Activated gamma-delta T cell treated with anti-CD3 and anti-CD28 coated beads, Interleukin-2, amount 50 U/mL, for 16 hours (primary cell): ENCODE measurements around the gene TYW1.
A peak's percentile ranks its signal among the peaks of the same experiment; 100 is the strongest.
"Not testable (repeated sequence)": the region's sequence is repeated elsewhere in the genome, so short reads cannot be mapped to it uniquely, and the experiment has no call there.

ENCODE experiments used
- DNase-seq: peaks from one replicate; pipeline ENCODE4 v3.0.0-alpha.2; 2020; ENCODE audit warnings: low read depth

Gene TYW1, protein sequence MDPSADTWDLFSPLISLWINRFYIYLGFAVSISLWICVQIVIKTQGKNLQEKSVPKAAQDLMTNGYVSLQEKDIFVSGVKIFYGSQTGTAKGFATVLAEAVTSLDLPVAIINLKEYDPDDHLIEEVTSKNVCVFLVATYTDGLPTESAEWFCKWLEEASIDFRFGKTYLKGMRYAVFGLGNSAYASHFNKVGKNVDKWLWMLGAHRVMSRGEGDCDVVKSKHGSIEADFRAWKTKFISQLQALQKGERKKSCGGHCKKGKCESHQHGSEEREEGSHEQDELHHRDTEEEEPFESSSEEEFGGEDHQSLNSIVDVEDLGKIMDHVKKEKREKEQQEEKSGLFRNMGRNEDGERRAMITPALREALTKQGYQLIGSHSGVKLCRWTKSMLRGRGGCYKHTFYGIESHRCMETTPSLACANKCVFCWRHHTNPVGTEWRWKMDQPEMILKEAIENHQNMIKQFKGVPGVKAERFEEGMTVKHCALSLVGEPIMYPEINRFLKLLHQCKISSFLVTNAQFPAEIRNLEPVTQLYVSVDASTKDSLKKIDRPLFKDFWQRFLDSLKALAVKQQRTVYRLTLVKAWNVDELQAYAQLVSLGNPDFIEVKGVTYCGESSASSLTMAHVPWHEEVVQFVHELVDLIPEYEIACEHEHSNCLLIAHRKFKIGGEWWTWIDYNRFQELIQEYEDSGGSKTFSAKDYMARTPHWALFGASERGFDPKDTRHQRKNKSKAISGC

DNA sequence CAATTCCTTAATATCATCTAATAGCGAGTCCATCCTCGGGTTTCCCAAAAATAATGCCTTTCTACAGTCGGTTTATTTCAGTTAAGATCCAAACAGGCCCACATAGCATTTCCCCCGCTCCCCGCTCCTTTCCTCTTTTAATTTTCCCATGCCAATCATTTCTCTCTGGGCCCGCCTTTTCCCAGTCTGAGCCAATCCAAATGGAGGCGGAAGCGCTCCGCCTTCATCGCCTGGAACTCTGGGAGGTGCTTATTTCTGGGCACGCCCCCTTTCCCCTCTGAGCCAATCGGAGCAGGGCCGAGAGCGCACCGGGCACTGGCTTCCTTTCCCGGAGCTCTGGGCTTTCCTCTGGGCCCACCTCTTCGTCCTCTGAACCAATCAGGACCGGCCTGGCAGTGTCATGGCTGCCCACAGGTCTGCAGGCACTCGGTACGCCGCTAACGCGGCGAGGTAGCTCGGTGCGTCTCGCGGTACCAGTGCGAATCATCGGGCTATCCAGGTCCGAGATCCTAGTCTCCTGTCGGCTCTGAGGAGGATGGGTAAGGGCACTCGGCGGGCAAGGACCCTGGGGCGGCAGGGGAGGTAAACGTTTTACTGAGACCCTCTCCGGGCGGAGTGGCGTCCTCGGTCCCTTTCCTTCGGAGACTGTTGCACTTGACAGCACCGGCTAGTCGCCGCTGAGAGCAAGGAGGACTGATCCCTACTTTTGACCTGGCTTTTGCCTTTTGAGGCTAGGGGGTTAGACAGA, at the start of gene TYW1:
TSS of gene TYW1 (plus strand) at position 390 of the 748 bp plus-strand sequence. CDS start at position 536, 146 bp downstream.
- peak; percentile 97 for DNase-seq

DNA sequence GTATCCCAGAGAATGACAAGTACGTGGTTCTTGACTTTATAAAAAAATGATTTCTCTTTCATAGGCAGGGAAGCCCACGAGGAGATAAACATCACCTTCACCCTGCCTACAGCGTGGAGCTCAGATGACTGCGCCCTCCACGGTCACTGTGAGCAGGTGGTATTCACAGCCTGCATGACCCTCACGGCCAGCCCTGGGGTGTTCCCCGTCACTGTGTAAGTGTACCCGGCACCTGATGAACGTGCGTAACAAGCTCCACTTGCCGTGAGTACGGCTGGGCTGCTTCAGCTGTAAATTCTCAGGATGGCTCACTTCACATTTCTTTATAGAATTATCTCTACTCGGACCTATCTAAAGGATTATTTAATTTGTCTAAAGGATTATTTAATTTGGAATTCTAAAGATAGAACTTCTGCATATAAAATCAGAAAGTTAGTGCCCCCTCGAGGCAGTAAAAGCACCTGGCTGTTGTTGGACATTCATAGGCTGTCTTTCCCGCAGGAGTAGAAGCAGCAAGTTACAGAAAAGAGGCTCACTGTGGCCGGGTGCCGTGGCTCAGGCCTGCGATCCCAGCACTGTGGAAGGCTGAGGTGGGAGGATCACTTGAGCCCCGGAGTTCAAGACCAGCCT, 48.0 kb upstream of the TYW1 start:
- DNase-seq, result no peak

DNA sequence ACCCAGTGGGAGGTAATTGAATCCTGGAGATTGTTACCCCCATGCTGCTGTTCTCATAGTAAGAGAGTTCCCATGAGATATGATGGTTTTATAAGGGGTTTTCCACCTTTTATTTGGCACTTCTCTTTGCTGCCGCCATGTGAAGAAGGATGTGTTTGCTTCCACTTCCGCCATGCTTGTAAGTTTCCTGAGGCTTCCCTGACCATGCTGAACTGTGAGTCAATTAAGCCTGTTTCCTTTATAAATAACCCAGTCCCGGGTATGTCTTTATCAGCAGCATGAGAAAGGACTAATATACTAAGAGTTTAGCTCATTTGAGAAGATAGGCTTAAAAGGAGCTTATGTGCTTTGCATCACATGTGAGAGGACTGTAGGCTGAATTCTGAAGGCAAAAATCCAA, 46.3 kb upstream of the TYW1 start:
- no peak for DNase-seq

DNA sequence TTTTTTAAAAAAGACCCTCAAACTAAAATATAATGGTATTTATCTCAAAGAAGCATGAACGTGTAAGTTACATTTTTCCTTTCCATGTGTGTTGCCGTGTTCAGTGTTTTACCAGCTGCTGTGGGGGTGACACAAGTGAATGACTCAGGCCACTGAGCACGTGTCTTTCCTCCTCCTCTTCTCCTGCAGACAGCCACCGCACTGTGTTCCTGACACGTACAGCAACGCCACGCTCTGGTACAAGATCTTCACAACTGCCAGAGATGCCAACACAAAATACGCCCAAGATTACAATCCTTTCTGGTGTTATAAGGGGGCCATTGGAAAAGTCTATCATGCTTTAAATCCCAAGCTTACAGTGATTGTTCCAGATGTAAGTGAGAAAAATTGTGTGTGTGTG, 45.9 kb upstream of the TYW1 start:
- no peak for DNase-seq

DNA sequence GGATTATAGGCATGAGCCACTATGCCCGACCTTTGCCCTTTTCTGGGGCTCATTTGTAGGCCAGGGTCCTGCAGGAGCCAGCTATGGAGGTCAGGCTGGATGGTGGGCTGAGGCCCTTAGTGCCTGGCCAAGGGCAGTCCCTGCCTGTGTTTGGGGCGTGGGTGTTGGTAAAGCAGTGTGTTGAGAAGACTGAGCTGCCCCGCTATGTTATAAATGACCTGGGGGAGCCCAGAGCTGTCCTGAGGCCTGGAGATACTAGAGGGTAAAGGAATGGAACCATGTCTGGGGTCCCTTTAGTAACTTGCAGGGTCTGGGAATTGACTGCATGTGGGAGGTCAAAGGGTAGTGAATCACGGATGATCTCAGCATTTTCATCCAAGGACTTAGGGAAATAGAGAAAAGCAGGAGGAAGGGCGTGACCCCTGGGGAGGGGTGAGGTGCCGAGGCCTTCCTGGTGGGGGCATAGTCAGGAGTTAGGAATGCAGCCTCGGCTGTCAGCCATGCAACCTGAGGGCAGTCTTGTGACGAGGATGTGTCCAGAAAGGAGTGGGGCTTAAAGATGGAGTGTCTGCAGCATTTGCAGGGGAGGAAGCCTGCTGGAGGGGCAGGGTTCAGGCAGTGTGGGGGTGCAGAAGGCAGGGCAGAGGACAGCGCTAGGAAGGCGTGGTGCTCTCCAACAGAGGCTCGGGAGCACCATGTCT, 44.1 kb upstream of the TYW1 start:
- no peak for DNase-seq

DNA sequence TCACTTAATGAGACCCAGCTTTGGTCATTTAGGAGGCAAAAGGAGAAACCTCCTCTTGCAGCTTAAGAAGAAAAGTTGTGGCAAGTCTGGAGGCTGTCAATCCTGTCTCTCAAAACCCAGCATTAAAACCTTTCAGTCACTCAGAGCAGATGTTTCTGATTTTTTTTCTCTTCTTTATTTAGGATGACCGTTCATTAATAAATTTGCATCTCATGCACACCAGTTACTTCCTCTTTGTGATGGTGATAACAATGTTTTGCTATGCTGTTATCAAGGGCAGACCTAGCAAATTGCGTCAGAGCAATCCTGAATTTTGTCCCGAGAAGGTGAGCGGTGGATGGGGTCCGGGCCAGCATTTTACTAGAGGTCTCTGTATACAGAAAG, 43.6 kb upstream of the TYW1 start:
- no peak for DNase-seq

DNA sequence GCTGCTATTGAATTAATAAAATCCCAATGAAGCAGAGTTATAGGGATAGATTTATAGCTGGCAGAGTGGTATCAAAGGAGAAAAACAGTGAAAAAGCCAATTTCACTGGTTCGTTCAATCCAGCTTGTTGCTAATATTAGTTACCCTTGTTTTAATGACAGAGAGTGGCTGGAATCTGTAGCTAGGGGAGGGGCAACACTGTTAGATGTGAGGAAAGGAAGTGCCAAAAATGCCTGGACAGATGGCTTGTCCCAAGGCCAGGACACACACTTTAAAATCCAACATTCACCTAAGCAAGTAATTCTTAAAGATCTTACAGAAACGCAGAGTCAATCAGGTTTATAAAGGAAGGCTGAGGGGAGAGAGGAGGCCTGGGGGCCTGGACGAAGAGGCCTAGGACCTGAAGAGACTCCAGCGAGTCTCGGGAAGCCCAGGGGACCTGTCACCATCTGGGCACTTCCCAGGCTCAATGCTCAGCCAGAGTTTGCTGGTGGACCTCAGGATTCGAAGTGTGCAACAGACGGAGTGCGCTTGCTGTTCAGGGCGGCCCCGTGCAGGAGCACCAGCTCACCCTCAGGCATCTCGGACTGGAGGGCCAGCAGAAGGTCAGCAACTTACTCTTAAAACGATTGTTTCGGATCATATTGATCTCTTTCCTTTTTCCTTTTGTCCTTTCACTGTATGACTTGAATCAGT, 38.9 kb upstream of the TYW1 start:
- no peak for DNase-seq

DNA sequence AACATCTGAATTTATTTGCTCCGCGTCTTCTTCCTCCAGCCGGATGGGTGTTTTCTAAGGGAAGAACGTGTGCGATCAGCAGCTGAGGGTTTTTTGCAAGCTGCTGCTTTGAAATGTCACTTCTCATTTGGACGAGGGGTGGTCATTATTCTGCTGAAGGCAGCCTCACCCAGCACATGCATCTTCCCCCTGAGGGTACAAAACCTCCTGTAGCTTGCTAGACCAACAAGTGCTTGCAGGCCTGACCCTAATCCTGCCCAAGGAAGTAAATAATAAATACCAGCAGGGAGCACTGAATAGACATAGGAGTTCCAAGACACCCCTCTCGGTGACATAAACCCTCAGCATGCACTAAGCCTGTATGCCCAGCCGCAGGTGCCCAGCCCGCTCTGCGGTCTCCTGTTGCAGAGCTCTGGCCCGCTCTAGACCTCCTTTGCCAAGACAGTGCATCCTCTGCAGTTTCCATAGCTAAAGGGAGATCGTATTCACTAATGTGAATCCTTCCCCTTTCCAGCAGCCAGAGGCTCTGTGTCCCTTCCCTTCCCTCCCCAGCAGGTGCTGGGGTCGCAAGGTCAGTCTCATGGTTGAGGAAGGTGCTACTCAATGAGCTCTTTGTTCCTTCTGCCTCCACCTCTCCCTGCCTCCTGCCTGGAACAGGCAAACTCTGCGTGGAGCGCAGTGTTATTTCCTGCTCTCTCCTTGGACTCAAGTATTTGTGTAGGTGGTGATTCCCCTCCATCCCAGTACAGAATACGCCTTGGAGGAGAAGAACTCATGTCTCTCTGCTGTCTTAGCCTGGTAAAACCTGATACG, 37.9 kb upstream of the TYW1 start:
- no peak for DNase-seq

DNA sequence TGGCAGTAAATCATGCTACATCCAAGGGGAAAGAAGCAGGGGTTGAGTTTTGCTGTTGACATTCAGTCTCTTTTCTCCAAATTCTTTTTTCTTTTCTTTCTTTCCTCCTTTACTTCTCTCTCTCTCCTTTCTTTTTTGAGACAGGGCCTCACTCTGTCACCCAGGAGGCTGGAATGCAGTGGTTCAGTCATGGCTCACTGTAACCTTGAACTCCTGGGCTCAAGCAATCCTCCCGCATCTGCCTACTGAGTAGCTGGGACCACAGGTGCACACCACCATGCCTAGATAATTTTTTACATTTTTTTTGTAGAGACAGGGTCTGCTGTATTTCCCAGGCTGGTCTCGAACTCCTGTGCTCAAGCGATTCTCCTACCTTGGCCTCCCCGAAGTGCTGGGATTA, 36.4 kb upstream of the TYW1 start:
- DNase-seq, result no peak

DNA sequence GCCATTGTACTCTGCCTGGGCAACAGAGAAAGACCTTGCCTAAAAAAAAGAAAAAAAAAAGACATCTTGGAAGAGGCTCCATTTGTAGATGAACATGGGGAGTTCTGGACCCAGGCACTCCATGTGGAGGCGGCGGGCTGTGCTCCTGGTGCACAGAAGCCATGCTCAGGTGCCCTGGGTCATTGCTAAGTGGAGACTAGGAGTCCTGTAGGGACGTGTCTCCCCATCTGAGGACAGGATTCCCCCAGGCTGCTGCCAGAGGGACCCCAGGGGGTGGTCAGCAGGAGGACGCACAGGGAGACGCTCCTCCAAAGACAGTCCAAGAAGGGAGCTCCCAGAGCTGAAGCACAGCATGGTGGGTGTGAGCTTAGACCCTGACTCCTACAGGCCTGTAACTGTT, 35.5 kb upstream of the TYW1 start:
- no peak for DNase-seq

DNA sequence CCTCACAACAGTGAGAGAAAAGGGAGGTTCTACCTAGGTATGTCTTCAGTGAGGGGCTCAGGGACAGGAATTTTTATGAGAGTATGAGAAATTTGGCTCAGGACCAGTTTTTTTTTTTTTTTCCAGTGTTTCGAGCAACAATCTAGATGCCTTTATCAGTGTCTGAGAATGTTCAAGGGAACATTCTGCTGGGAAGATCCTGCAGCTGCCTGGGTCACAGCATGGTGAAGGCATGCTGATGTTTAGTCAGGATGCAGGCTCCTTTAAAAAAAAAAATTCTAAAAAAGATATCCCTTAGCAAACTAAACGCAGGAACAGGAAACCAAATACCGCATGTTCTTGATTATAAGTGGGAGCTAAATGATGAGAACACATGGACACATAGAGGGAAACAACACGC, 32.2 kb upstream of the TYW1 start:
- no peak for DNase-seq

DNA sequence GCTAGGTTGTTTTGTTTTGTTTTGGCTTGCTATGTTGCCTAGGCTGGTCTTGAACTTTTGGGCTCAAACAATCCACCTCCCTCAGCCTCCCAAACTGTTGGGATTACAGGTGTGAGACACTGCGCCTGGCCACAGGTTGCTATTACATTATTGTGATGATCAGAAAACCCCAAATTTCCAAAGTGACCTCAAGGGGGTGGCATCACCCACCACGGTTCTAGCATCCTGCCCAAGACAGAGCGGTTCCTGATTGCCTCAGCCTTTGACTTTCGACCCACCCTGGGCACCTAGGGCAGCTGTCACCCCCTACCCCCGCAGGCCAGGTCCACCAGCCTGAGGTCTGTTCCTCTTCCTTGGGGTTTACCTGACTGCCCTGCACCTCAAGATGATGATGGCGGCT, 29.6 kb upstream of the TYW1 start:
- DNase-seq, result no peak

DNA sequence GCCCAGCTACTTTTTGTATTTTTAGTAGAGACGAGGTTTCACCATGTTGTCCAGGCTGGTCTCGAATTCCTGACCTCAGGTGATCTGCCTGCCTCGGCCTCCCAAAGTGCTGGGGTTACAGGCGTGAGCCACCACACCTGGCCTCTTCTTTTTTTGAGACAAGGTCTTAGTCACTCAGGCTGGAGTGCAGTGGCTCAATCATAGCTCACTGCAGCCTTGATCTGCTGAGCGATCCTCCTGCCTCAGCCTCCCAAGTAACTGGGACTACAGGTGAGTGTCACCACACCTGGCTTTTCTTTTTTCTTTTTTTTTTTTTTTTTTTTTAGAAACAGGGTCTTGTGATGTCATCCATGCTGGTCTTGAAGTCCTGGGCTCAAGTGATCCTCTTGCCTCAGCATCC, 27.6 kb upstream of the TYW1 start:
- DNase-seq, result not testable (repeated sequence)

DNA sequence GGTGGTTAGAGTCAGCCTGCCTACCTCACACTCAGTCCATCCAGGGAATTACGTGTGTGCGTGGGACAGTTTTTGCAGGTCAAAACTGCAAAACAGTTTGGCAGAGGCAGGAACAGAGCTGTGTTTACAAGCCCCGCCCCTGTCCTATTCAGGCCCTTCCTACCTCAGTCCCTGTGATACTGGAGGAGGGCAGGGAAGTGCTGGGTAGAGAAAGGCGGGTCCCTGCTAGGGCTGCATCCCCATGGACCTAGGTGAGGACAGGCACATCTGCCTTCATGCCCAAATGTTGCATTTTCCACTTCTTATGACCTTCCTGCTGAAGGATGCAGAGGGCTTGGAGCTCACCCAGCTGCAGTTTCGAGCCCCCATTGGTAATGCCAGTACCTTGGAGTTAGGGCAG, 26.3 kb upstream of the TYW1 start:
- no peak for DNase-seq

DNA sequence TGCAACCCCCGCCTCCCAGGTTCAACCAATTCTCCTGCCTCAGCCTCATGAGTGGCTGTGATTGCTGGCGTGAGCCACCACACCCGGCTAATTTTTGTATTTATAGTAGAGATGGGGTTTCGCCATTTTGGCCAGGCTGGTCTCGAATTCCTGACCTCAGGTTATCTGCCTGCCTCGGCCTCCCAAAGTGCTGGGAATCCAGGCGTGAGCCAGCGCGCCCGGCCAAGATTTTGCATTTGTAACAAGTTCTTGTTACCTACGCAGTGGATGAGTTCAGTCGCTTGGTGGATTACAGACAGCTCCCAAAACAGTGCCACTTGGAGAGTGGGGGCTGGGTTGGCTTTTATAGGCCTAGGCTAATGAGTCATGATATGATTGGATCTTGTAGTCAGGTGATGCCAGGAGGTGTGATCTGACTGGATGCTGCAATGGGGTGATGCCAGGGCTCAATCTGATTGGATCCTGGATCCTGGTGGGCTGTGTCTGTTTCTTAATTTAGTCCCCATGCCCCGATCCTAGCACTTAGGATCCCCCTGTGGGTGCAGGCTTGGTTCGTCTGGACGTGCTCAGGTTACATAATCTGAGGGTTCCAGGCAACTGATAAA, 21.5 kb upstream of the TYW1 start:
- no peak for DNase-seq

DNA sequence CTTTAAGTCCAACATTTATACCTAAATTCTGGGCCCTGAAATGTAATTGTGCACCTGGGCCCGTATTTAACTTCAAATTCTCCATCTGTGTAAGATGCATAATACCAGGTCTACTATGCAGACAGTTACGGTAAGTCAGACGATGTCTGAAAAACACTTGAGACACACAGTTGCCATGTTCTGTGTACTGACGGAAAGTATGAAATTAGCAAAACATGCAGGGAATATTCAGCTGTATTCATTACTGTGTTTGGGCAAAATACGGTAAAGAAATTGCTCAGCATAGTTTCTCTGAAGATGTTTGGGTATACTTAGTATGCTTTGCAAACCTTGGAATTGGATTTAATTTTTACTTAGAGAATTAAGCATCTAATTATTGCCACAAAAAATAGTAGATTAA, 18.3 kb upstream of the TYW1 start:
- not testable (repeated sequence) for DNase-seq

DNA sequence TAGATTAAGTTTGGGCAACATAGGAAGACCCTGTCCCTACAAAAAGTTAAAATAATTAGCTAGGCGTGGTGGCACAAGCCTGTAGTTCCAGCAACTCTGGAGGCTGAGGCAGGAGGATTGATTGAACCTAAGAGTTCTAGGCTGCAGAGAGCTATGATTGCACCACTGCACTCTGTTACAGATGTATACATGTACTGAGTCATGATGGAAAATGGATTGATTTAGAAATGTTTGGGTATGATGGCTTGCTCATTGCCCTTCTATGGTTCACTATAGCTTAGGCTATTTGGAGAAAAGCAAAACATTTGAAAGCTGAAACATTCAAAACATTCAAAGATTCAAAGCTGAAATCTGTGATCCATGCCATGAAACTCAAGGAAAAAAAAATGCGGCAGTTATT, 17.6 kb upstream of the TYW1 start:
- not testable (repeated sequence) for DNase-seq

DNA sequence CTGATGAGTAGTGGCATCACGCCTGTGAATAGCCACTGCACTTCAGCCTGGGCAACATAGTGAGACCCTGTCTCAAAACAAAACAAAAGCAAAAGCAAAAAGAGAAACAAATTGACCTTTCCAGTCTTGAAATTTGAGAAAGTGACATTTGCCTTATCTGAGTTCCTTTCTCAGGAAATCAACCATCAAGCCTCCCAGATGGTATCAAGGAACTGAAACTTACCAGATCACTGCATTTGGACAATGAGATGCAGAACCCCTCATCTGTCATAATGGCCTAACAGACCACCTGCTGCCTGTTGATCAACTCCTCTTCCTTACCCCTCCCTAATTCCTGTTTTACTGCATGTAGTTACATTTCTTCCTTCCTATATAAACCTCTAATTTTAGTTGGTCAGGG, 16.3 kb upstream of the TYW1 start:
- not testable (repeated sequence) for DNase-seq

DNA sequence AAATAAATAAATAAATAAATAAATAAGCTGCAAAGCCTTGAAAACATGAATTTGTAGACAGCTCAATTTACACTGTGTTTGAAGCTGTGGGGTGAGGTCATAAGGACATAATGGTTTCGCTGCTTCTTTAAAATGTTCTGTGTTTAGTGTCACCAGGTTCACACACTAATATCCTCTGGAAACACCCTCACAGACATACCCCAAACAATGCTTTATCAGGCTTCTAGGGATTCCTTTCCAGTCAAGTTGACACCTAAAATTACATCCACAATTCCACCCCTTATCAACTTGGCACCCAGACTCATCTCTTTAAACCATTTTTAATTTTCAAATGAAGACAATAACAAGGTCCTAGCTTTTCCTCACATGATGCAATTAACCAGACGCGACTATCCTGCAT, 7.1 kb upstream of the TYW1 start:
- DNase-seq, result not testable (repeated sequence)

DNA sequence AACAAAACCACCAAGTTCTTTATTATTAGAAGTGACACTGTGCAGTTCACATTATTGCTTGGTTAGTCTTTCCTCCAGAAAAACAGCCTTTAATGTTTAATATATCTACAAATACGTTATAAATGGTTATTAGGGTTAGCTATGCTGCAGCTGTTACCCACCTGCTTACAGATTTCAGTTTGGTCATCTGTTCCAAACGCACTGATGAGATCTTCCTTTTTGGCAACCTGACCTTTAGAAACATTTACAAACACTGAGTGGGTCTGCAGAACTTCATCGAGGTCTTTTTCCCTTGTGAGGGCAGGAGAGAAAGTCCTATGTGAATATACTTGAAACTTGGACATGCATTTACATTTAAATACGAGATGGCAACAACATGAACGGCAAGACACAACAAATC, 2.6 kb upstream of the TYW1 start:
- not testable (repeated sequence) for DNase-seq
